WTC11 (cell line): ENCODE data around the gene SPTY2D1.

Source experiments
- ATF1 ChIP-seq: sonication (generic); formaldehyde crosslinking; IDR thresholded peaks from 2 replicates; pipeline ENCODE4 v1.8.1; 2023; ENCODE audit warnings: mild to moderate bottlenecking, moderate library complexity, missing genetic modification reagents
- CREB1 ChIP-seq: sonication (generic); formaldehyde crosslinking; IDR thresholded peaks from 2 replicates; pipeline ENCODE4 v1.8.0; 2023; ENCODE audit warnings: mild to moderate bottlenecking, missing genetic modification reagents
- CTCF ChIP-seq: fragments of 200-600 bp; IDR thresholded peaks from 2 replicates; pipeline ENCODE4 v1.8.0; 2022; ENCODE audit warnings: antibody characterized with exemption
- ELF4 ChIP-seq: sonication (generic); formaldehyde crosslinking; IDR thresholded peaks from 2 replicates; pipeline ENCODE4 v1.8.1; 2022; ENCODE audit warnings: low read depth, mild to moderate bottlenecking, moderate library complexity, missing genetic modification reagents
- FOXP1 ChIP-seq: sonication (generic); formaldehyde crosslinking; IDR thresholded peaks from 2 replicates; pipeline ENCODE4 v1.8.0; 2022; ENCODE audit warnings: missing genetic modification reagents, mild to moderate bottlenecking, moderate library complexity, borderline replicate concordance
- JUN ChIP-seq: sonication (generic); formaldehyde crosslinking; IDR thresholded peaks from 2 replicates; pipeline ENCODE4 v1.8.0; 2023; ENCODE audit warnings: mild to moderate bottlenecking, missing genetic modification reagents
- MXD4 ChIP-seq: fragments of 250-450 bp; sonication (Bioruptor Pico); IDR thresholded peaks from 2 replicates; pipeline ENCODE4 v1.8.0; 2021; ENCODE audit warnings: mild to moderate bottlenecking, moderate library complexity, borderline replicate concordance
- NFE2L1 ChIP-seq: sonication (generic); formaldehyde crosslinking; IDR thresholded peaks from 2 replicates; pipeline ENCODE4 v1.8.1; 2023; ENCODE audit warnings: missing genetic modification reagents
- SMAD4 ChIP-seq: sonication (generic); formaldehyde crosslinking; IDR thresholded peaks from 2 replicates; pipeline ENCODE4 v1.8.0; 2022; ENCODE audit warnings: mild to moderate bottlenecking, missing genetic modification reagents
- TEAD4 ChIP-seq: sonication (generic); formaldehyde crosslinking; IDR thresholded peaks from 2 replicates; pipeline ENCODE4 v1.8.0; 2022; ENCODE audit warnings: mild to moderate bottlenecking, missing genetic modification reagents
- ZNF532 ChIP-seq: fragments of 250-450 bp; sonication (Bioruptor Pico); IDR thresholded peaks from 2 replicates; pipeline ENCODE4 v1.9.0; 2021; ENCODE audit warnings: mild to moderate bottlenecking, borderline replicate concordance
- ZNF671 ChIP-seq: fragments of 250-450 bp; sonication (Bioruptor Pico); IDR thresholded peaks from 2 replicates; pipeline ENCODE4 v1.8.0; 2021; ENCODE audit warnings: mild to moderate bottlenecking
- TF ChIP-seq, protein P1 (sequence below): sonication (generic); formaldehyde crosslinking; IDR thresholded peaks from 2 replicates; pipeline ENCODE4 v1.8.0; 2022; ENCODE audit warnings: mild to moderate bottlenecking, missing genetic modification reagents
- TF ChIP-seq, protein P2 (sequence below): sonication (generic); formaldehyde crosslinking; IDR thresholded peaks from 2 replicates; pipeline ENCODE4 v1.8.0; 2023; ENCODE audit warnings: missing genetic modification reagents

DNA sequence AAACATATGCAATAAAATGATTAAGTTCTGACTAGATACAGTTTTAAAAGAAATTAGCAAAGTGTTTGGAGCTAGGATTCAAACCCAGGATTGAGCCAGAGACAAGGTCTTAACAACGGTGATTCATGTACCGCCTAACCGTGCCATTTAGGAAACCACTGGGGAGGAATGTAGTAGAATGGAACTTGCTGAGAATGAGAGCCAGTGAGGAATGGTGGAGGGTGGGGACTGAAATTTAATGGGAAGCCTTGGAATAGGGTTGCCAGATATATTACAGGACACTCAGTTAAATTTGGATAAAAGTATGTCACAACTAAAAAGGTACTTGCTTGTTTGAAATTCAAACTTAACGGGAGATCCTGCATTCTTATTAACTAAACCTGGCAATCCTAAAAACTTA lies 34.0 kb upstream of the SPTY2D1 start:
- TF ChIP-seq, protein P1, sequence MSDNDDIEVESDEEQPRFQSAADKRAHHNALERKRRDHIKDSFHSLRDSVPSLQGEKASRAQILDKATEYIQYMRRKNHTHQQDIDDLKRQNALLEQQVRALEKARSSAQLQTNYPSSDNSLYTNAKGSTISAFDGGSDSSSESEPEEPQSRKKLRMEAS, result no peak
- TF ChIP-seq TEAD4 (CRISPR knock-in tag) (no peak), CTCF (no peak), MXD4 (CRISPR knock-in tag) (no peak), ELF4 (CRISPR knock-in tag) (no peak), SMAD4 (no peak), NFE2L1 (CRISPR knock-in tag) (no peak), FOXP1 (CRISPR knock-in tag) (no peak), JUN (CRISPR knock-in tag) (no peak), ATF1 (no peak), CREB1 (CRISPR knock-in tag) (no peak), ZNF532 (CRISPR knock-in tag) (no peak), ZNF671 (no peak)
- TF ChIP-seq, protein P2, sequence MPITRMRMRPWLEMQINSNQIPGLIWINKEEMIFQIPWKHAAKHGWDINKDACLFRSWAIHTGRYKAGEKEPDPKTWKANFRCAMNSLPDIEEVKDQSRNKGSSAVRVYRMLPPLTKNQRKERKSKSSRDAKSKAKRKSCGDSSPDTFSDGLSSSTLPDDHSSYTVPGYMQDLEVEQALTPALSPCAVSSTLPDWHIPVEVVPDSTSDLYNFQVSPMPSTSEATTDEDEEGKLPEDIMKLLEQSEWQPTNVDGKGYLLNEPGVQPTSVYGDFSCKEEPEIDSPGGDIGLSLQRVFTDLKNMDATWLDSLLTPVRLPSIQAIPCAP (CRISPR knock-in tag), result no peak
